Cerebellar cortex (tissue), 1 donor: ENCODE data around the gene ARAP3.

Source experiments
- DNase-seq: peaks from one replicate; pipeline ENCODE4 v3.0.0-alpha.2; 2015; ENCODE audit warnings: low spot score

The ARAP3 gene

DNA sequence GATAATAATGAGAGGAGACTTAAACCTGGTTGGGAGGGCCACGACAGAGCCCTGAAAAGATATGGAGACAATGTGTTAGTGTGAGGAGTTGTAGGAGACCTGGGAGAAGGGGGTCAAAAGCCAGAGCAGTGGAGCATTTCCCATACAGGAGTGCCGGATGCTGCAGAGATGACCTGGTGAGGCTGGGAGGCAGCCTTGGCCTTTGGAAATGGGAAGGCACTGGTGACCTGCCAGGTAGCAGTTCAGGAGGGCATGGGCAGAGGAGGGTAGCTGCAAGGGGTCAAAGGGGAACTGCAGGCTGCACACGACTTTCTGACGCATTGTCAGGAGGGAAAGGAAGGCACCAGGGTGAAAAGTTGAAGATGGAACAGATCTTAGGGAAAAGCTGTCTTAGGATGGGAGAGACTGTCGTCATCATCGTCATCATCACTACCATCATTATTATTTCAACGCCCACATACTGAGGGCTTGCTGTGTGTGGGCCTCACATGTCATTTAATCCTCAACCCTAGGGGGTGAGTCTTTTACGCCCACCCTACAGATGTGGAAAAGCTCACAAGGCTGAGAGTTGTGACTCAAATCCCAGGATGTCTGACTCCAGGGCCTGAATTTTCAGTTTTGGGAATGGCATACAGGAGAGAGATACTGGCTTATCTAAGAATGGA lies 13.3 kb downstream of the ARAP3 start:
- no peak for DNase-seq

DNA sequence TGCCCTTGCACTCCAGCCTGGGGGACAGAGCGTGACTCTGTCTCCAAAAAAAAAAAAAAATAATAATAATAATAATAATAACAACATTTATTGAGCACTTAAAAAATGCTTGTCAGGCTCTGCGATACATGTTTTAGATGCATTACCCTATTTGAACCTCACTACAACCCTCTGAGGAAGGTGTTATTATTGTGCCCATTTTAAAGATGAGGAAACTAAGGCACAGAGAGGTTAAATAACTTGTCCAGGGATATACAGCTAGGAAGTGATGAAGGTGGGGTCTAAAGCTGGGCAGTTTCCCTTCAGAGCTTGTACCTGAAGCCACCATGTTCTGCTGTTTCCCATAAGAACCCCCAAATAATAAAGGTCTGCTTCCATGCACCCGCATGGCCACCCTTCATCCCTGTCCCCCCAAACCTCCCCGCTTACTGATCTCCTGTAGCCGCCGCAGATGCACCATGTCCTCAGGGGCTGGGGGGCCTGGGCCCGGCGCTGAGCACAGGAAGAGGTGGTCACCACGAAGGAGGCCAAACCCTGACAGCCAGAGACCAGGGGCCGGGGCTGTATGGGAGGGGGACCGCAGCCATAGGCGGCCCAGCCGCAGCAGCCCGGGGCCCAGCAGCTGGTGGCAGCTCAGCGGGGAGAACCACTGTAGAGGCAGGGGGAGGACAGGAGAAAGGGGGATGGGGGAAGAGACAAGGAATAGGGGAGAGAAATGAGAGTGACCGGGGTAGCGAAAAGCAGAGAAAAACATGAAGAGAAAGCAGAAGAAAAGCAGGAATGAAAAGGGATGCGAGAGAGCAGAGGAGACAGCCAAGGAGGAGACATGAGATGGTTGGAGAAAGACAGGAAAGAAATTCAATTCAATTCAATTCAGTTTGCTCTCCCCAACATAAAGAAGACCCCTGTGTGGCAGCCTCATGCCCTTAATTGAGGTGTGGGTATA lies 15.8 kb downstream of the ARAP3 start:
- DNase-seq = no peak

DNA sequence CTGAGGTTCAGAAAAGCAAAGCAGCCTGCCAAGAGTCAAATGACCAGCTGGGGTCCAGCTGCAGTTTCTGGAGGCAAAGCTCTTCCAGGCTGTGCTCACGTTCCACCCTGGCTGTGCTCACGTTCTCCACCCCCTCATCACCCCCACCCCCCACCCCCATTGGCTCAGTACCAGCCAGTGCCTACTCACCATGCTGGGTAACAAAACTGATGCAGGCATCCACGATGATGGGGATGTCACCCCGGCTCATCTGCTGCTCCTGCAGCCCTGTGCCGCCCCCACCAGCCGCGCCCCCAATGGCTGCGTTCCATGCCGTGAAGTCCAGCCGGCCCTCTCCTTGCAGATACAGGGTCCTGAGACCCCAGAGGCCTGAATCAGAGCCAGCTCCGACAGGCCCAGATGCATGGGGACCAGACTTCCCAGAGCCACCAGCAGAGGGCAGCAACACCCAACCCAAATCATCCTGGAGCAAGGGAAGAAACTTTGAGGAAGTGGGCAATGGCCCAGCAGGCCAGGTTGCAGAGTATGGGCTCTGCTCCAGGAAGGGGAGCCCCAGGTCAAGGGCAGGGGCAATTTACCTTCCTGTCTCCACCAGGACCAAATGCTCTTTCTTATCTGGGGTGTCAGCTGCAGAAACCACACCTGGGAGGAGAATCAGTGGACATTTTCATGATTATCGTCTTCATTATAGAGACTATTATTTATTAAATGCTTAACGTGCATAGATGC lies 17.1 kb downstream of the ARAP3 start:
- DNase-seq = peak; percentile 75

DNA sequence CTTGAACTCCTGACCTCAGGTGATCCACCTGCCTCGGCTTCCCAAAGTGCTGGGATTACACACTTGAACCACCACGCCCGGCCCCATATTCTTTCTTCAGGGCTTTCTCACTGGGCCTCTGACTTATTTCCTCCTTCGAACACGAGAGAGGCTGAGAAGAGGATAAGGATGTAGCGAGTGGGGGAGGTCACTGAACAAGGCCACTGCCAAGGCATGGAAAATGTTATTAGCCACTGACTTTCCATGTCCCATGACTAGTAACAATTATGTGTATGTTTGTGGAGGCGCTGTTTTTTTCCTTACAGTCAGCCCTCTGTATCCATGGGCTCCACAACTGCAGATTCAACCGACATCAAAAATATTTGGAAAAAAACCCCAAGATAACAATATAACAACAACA lies 18.5 kb downstream of the ARAP3 start:
- DNase-seq = no peak

DNA sequence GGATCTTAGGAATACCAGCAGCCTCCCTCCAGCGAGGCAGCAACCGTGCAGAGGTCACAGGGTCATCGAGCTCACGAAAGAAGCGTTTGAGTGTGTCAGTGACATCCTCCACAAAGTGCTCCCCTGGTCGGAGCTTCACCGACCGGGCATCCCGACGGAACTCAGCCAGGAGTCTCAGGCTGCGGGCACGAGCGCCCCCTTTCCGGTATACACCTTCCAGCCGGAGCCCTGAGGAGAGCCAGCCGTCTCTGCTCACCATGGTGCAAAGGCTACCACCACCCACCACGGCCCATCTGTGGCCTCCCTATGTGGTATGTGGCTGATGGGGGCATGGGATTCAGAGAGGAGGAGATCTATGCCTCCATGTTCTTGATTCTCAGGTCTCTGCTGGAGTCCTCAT lies 20.0 kb downstream of the ARAP3 start:
- no peak for DNase-seq

DNA sequence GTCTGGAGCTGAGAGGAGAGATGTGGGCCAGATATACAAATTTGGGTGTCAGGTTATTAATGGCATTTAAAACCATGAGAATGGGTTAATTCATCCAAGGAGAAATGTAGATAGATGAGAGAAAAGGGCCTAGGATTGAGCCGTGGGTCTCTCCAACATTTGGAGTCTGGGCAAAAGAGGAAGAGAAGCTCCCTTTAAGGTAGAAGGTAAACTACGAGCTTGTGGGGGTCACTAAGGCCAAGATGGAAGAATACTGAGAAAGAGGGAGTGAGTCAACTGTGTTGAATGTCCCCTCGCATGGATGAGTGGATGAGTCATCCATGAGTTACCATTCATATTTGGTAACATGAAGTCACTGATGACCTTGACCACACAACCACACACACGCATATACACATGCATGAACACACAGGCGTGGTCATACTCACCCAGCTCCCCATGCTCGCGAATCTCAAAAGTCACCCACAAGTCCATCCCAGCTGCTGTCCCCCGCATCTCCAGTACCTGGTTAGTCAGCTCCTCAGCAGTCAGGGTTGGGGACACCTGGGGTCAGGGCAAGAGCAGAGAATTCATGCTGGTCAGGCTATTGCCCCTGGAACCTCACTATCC lies 24.0 kb downstream of the ARAP3 start:
- no peak for DNase-seq

DNA sequence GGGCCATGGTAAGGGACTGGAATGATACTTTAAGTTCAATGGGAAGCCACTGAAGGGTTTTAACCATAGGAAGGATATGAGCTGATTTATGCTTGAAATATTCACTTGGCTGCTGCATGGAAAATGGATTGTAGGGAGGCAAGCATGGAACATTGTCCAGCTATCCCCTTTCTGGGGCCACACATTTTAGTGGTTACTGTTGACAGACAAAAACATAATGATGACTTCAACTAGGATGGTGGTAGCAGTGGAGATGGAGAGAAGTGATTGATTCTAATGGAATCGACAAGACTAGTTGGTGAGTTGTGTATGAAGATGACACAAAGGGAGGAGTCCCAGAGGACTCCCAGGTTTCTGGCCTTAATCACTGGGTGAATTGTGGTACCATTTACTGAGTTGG lies 24.6 kb downstream of the ARAP3 start:
- DNase-seq = no peak

DNA sequence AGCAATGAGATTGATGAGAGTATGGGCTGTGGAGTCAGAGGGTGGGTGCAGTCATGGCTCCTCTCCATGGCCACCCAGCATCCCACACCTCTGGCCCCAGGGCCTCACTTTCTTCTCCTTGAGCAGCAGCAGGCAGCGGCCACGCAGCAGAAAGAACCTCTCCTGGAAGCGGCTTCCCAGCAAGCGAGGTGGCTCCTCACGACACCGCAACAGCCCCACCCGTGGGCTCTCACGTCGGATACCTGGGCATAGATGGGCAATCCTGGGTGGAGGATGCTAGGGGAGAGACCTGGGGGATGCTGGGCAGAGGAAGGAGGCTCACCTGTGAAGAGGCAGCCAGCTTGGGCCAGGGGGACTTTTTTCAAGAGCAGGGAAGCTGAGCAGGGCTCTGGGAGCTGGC lies 25.6 kb downstream of the ARAP3 start:
- DNase-seq = no peak

DNA sequence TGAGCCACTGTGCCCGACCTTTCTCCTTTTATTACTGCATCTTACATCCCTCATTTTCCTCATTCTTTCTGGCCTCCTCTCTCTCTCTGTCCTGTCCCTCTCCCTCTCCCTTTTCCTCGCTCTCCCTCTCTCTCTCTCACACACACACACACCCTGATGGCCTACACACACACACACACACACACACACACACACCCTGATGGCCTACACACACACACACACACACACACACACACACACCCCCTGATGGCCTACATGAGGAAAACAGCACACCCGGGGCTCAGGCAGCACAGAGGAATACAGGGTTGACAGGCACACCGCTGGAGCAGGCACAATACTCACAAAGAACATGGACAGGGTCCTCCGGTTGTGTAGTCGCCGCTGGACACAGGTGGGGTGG lies 27.0 kb downstream of the ARAP3 start:
- DNase-seq = no peak

DNA sequence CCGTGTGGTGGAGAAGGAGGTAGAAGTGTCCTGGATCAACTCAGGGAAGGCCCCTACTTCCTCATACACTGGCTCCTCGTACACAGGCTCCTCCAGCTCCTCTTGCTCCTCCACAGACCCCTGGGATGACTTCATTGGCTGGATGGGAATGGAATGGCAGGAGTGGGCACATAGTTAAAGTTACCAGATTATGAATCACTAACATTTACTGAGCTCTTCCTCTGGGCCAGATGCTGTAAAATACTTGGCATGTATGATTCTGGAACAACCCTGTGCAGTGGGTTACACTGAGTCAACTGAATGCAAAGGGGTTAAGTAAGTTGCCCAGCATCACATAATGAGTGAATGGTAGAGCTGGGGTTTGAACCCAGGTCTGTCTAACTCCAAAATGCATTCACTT lies 27.7 kb downstream of the ARAP3 start:
- DNase-seq = no peak

DNA sequence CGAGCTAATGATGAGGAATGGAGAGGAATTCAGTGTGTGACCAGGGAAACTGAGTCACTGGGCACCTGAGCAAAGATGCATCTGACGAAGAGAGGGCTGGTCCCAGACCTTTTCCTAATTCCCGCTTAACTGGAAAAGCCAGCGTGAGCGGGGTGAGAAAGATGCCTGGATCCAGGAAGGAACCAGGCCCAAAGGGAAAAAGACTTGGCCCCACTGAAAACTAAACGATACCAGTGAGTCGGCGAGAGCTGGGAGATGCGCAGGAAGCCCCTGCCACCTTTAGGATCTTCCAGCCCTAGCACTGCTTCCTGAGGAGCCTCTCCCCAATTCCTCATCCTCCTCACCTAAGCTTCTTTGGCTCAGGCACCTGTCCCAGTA lies 30.3 kb downstream of the ARAP3 start:
- DNase-seq = no peak

DNA sequence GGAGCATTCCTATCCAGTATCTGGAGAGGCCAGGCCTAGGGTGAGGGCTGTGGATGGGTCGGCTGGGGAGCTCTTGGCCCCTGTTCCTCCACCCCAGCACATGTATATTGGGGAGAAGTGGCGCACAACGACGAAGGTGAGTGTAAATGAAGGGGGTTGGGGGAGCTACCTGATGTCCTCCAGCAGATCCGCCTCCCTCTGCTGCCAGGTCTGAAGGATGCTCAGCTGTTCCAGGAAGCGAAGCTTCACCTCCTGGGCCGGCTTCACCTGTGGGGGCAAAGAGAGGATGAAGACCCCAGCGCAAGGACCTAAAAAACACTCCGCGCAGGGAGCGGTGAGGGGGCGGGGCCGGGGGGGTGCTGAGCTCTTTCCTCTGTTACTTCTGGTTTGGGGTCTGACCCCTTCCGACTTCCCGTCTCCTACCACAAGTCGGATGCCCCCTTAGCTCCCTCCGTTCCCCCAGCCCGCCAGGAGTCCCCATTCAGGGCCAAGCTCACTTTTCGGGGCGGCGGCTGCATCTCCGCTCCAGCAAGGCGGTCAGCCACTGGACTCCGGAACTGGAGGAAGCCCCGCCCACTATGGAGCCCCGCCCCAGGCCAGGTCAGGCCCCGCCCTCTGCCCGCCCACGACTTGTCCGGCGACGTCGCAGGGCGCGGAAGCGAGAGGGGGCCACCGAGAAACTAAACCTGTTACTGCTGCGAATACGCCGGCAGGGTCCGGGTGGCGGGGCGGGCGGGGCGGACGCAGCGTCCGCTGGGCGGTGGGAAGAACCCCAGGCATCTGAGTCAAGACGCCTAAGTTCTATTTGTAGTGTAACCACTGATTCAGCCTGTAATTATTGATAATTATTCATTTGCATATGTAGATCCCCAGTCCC lies 30.9 kb downstream of the ARAP3 start, which contains the start of gene FCHSD1:
FCHSD1 (minus strand) TSS at position 568 of the 877 bp plus-strand sequence; CDS start at position 518, 50 bp downstream.
- peak; percentile 44 for DNase-seq

DNA sequence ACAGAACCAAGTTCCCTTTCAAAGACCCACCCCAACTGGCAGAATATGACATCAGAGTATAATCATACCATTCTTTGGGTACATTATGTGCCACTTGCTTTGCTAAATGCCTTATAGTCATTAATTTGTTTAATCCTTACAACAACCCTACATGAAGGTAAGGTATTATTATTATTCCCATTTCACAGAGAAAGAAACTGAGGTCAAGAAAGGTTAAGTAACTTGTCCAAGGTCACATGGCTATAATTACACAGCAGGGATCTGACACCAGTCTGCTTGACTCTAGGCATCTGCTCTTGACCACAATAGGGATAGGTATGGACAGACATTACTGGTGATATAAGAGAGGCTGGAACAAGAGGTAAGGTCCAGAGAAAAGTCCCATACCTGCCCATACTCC lies 32.1 kb downstream of the ARAP3 start:
- no peak for DNase-seq

DNA sequence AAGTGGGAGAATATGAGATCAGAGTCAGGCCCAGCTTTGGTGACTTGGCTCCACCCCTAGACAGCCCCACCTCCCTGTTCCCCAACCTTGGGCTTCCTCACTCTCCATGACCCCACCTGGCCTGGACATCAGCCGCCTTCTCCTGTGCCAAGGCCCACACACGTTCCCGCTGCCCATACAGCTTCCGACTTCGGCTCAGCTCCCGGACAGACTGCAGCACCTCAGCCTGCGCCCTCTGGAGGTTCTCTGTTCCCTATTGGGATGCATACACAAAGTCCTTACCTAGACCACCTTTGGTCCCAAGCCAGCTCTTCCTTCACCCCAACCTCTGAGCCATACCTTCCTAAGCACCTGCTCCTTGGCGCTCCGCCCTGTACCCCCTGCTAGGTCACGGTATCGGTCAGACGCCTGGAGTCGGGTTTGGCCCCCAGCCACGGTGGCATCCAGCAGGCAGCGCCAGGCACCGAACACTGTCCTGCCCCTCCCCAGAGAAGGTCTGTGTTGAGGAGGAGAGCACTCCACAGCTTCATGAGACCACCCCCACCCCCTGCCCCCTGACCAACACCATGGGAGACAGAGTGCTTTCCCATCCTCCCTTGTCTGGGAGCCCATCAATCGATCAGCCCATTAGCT lies 32.9 kb downstream of the ARAP3 start:
- no peak for DNase-seq

DNA sequence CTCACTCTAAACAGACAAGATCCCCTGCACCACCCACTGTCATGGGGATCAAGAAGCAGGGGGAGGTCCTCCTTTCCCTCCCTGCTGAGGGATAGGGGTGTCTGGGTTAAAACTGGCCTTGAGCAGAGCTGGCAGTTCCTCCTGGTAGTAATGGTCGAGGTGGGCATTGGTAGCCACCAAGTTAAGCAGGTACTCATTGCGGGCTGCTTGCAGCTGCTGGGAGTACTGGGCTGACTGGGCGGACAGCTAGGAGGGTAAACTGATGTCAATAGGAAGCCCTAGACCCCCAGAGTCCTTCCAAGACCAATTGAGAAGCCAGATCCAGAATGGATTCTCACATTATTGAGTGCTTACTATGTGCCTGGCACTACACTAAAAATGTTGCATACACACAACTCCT lies 34.2 kb downstream of the ARAP3 start:
- no peak for DNase-seq

DNA sequence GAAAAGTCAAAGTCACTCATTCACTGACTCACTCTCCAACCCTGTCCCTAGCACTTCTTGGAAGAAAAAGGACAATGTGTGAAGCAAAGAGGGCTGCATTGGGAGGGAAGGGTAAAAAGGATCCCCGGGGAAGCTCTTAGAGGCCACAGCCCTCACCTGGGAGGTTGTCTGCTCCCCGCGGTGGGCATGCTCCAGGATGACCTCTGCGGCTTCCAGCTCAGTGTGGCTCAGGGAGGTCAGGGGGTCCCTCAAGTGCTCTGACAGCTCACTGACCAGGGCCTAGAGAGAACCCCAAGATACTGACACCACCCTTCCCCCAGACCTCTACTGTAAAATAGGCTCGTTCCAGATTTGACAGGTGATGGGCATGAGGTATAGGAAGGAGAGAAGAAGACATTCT lies 34.8 kb downstream of the ARAP3 start:
- DNase-seq = no peak

DNA sequence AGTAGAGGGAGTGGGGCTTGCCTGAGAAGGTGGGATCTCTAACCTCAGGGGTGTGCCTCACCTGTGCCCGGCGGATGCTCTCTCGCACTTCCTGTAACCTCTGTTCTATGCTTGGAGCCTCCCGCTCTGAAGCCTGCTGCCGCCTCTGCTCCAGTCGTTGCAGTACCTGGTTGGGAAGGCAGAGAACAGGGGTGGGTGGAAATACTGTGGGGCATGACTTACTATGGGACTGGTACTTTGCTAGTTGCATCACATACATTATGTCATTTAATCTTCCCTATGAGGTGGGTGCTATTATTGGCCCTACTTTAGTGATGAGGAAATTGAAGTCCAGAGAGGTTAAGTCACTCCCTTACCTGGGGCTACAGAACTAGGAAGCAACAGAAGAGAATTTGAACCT lies 36.0 kb downstream of the ARAP3 start:
- no peak for DNase-seq

DNA sequence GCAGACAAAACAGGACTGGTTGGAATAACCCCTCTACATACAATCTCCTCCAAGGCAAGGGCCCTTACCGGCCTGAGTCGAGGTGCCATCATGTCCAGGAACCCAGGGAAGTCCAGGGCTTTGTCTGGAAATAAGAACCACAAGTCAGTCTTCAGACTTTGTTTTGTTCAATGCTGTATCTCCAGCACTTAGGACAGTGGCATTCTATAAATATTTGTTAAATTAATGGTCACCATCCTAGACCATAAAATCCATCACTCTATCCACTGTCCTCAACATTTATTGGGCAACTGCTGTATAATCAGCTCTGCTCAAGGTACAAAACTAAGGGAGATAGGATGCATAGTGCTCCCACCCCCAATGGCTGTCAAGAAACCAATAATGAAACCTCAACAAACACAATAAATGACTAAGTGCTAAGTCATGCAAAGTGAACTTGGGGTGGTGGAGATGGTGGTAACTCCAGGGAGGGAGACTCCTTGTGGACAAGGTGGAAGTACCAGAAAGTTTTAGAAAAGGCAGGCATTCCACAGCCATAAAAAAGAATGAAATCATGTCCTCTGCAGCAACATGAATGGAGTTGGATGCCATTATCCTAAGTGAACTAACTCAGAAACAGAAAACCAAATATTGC lies 40.3 kb downstream of the ARAP3 start:
- DNase-seq = no peak

DNA sequence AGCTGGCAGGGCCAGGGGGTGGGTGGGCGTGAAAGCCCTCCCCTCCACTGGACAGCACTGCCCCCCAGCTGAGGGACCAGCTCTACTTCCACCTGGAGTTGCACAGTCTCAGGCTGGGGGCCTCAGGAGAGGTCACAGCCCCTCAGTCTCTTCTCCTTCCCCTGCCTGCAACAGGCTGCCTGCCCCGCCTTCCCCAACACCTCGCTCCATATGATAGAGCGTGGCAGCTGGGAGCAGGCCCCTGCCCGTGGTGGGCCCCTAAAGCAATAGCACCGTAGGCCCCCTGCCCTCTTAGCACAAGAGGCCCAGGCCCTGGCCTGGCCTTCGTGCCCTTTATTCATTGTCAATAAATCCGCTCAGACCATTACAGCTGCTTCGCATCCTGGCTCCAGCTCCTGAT lies 41.3 kb downstream of the ARAP3 start:
- DNase-seq = no peak

DNA sequence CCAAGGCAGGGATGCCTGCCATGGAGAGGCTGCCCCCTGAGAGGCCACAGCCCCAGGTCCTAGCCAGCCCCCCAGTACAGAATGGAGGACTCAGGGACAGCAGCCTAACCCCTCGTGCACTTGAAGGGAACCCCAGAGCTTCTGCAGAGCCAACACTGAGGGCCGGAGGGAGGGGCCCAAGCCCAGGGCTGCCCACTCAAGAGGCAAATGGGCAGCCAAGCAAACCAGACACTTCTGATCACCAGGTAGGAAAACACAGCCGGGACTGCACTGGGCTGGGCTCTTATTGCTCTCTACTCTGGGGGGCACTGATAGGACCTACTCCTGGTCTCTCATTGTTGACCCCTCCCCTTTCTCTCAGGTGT lies 42.0 kb downstream of the ARAP3 start:
- no peak for DNase-seq
